ENCODE data around the gene C19orf18.
"Not testable (repeated sequence)": the region's sequence is repeated elsewhere in the genome, so short reads cannot be mapped to it uniquely, and the experiment has no call there.

The C19orf18 gene

DNA sequence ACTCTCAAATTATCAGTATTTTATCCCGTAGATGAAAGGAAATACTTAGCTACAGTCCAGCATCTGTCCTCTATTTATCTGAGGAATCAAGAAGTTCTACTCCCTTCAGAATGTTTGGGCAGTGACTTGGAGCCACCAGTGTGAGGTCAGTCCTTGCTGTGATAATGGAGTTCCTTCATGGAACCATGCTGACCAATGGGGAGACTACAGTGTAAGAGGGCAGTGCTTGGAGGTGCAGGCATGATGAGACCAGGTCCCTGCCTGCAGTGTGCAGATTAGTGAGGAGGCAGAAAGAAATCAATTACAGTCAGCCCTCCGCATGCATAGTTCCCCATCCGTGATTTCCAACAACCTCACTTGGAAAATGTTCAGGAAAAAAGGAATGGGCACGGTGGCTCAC, at the start of gene C19orf18:
C19orf18 (minus strand) TSS at position 101 of the 400 bp plus-strand sequence. CDS start 102 bp downstream, outside the sequence.
- DNase-seq, result no peak

DNA sequence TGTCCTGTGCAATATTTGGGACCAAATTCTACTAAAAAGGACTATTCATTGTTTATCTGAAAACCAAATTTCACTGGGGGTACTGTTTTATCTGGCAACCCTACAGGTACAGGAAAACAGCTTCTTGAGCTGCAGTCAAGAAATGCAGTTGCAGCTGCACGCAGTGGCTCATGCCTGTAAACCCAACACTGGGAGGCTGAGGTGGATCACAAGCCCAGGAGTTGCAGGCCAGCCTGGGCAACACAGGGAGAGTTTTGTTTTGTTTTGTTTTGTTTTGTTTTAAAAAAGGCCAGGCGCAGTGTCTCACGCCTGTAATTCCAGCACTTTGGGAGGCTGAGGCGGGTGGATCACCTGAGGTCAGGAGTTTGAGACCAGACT, 47.9 kb upstream of the C19orf18 start:
- DNase-seq, result no peak

DNA sequence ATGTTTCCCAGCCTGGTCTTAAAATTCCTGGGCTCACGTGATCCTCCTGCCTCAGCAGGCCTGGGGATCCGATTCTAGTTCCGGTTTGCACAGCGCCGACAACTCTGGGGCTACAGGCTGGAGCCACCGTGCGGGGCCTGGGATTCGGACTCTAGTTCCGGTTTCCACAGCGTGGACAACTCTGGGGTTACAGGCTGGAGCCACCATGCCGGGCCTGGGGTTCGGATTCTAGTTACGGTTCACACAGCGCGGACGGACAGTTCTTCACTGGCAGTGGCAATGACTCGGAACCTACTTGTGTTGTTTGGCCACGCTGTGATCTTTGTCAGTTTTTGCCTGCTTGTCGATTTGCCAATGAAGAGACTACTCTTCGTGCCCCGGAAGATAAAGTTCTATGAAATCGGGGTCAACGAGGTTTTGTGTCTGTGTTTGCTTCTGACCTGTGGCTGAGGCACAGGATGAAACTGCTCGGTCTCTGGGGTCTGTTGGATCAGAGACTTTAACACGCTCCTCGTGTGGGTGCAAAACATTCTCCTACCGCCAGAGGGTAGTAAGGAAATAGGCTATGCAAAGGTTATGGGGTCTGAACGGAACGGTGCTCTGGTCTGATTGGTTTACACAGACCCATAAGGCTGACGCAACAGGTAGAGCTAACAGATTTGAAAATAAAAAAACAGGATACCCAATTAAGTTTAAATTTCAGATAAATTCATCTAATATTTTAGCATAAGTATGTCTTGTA, 47.4 kb upstream of the C19orf18 start:
- DNase-seq, result peak; percentile 39

DNA sequence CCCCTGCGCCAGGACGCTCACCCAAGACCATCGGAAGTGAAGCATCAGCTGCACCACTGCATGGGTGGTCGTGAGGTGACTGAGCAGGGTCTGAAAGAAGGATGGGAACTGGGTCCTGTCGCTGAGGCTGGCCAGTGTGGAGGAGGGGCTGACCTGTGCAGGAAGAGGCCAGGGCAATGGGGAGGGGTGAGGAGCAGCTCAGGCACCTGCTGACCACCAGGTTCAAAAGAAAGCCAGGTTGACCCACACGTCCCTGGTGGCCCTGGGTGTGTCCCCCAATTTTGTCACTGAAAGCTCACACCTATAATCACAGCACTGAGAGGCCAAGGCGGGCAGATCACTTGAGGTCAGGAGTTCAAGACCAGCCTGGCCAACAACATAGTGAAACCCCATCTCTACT, 45.8 kb upstream of the C19orf18 start:
- DNase-seq, result no peak

DNA sequence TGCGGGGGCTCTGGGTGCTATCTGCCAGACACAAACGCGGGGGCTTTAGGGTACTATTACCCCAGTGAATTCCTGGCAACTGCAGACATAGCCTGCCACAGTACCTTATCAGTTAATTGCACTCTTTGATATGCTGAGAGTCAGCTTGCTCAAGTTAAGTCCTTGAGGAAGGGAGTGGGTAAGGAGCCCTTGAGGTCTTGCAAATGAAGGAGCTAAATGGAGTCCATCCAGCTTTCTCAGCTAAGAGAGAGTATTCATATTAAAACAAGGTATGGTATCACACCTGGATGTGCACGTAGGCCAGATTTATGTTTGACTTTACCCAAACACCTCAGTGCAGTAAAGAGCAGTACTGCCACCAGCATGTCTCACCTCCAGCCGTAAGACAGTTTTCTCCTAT, 39.8 kb upstream of the C19orf18 start:
- no peak for DNase-seq

DNA sequence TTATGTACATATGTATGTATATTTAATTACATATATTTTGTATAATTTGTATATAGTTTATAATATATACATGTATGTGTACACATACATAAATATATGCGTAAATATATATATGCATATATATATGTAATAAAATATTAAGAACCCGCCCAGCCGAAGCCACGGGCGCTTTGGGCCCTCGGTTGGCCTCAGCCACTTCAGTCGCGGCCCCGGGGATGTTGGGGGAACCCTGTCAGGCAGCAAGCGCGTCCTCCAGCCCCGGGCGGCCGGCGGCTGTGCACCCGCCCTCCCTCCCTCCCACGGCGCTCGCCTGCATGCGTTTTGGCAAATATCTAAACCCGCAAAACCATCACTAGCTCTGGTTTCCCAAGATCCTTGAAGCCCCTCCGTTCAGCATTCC, 36.2 kb upstream of the C19orf18 start:
- no peak for DNase-seq

DNA sequence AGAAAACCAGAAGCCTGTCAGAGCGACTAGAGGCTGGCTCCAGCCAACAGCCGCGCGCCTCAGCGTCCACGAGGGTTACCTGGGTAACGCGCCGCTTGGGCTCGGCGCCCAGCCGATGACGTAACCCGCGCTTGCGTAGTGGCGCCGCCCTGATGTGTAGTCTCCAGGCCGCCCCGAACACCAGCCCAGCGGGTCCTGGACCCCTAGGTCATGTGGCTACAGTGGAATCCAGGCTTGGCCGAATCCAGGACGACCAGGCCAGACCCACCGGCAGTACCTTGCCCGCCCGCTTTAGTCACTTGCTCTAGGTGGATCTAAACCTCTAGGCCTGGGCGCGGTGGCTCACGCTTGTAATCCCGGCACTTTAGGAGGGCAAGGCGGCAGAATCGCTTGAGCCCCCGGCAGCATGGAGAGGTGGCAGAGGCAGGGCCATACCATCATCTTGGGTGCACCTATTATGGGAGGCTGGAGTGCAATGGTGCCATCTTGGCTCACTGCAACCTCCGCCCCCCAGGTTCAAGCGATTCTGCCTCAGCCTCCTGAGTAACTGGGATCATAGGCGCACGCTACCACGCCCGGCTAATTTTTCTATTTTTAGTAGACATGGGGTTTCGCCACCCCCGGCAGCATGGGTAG, 35.5 kb upstream of the C19orf18 start:
- peak; percentile 57 for DNase-seq

DNA sequence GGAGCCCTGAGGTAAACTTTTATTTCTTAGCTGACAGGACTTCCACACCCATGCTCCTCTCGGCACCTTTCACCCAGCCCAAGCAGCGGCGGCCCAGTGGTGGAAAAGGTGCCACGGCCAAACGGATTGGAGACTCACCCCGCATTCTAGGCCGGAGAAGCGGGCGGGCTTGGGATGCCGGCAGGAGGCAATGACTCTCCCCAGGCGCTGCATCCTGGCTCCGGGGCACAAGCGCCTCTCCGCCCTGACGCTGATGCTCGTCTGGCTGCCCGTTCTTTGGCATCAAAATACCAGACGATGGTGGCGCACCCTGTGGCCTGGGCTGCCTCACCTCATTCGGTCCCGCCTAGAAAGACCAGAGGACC, 34.9 kb upstream of the C19orf18 start:
- DNase-seq, result no peak

DNA sequence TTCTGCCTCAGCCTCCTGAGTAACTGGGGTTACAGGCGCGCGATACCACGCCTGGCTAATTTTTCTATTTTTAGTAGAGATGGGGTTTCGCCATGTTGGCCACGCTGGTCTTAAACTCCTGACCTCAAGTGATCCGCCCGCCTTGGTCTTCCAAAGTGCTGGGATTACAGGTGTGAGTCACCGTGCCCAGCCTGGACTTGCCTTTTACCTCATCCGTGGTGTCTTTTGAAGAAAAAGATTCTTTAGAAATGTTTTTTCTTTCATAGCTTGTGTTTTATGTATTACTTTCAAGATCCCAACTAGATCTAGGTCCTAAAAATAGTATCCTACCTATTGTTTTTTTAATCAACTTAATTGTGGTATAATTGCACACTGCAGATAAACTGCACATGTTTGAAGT, 34.5 kb upstream of the C19orf18 start:
- DNase-seq, result not testable (repeated sequence)

DNA sequence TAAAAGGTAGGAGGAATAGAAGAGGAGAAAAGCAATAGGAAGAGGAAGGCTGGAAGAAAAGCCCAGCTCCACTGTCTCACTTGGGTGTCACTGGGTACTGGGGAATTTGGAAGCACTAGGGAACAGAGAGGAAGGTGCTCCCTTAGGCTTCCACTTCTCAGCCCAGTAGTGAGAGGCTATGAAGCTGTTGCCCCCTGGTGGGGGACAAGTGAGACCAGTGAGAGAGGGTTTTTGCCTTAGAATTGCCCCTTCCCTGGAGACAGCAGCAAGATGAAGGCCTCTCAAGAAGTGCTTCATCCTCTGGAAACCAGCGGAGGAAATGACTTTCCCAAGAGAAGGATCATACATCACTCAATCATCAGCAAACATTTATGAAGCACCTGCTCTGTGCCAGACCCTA, 33.0 kb upstream of the C19orf18 start:
- no peak for DNase-seq

DNA sequence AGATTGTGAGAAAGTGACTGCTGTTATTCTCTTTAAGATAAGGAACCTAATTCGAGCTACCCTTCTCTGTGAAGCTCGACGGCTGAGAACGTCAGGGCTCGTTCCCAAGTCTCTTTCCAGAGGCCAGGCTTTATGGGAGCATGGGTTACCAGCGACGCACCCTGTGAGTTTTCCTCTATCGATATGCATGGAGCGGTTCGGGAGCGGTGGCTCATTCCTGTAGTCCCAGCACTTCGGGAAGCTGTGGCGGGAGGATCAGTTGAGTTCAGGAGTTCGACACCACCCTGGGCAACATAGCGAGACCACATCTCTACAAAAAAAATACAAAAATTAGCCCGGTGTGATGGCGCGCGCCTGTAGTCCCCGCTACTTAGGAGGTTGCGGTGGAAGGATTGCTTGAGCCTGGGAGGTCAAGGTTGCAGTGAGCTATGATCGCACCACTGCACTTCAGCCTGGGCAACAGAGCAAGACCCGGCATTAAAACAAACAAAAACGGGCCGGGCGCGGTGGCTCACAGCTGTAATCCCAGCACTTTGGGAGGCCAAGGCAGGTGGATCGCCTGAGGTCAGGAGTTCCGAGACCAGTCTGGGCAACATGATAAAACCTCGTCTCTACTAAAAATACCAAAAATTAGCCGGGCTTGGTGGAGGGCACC, 29.0 kb upstream of the C19orf18 start:
- DNase-seq, result no peak

DNA sequence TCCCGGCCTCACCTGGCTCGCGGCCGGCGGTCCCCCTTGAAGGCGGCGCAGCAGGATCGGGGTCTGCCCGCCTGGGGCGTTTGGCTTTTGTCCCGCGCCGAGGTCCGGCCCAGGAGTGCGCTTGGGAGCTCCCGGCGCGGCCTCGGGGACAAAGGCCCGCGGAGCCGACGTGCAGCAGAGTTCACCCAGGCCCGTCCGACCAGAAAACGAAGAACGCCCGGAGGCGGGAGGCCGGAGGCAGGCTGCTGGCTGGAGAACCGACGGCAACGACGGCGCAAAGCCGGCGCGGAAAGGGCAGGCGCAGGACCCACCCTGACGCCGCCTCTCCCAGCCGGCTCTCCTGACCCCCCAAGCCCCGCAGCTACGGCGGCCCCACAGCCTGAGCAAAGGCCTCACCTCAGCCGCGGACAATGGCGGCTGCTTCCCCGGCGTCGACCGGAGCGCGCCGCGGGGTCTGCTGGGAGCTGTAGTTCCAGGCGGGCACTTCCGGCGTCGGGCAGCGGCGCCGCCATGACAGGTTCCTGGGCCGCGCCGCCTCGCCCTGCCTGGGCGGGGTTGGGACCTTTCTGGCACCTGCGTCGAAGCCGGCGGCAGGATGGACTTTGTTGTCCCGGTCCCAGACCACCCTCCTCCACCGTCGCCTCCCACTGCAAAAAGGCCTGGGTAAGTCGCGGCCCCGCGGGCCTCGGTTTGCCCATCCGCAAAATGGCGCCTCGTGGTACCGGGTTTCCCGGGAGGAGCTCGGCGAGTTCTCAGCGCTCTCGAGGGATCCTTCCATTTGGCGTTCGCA, 28.2 kb upstream of the C19orf18 start, which contains the start of gene ZNF606:
ZNF606 (minus strand) TSS at position 437 of the 790 bp plus-strand sequence. CDS start 1,501 bp downstream, outside the sequence.
- DNase-seq, result peak; percentile 82

DNA sequence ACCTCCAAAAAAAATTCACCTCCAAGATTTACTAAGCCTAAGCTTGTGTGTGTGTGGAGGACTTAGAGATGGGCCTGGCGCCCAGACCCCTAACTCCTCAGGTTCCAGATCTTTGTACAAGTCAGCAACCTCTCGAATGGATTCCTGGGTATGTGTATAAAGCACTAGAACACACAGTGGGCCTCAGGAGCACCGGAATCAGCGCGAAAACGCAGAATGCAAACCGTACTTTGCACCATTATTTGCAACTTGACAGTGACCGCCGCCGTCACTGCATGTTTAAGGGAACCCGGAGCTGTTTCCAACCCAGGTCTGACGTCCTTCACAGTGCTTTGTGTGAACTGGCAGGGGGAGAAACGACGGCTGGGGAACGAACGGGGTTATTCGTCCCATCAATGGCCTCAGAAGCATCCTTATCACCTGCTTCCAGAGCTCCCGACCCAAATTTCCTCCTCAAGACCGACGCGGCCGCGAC, 27.6 kb upstream of the C19orf18 start:
- no peak for DNase-seq

DNA sequence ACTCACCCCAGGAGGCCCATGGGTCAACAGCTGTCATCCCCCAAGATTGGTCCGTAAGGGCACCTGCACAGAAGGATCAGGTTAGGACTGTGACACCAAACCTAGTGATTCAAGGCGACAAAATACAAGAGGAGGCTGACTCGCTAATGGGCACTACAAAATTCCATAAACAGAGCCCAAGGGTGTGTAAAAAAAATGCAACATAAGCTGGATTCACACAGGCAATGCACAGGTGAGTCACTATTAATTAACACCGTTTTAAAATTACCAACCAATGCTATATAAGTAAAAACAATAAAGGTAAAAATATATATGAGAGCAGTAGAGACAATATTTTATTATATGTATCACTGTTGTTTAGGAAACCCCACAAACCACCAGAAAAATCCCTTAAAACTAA, 26.3 kb upstream of the C19orf18 start:
- DNase-seq, result no peak

DNA sequence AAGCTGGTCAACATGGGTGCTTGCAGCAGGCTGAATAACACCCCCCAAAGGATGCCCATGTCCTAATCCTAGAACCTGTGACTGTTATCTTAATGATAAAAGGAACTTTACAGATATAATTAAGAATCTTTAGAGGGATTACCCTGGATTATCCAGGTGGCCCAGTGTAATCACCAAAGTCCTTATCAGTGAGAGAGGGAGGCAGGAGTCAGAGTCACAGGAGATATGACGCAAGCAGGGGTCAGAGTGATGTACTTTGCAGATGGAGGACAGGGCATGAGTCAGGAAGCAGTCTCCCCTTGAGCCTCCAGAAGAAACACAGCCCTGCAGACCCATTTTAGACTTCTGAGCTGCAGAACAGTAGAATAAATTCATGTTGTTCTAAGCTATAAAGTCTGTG, 18.5 kb upstream of the C19orf18 start:
- DNase-seq, result no peak

DNA sequence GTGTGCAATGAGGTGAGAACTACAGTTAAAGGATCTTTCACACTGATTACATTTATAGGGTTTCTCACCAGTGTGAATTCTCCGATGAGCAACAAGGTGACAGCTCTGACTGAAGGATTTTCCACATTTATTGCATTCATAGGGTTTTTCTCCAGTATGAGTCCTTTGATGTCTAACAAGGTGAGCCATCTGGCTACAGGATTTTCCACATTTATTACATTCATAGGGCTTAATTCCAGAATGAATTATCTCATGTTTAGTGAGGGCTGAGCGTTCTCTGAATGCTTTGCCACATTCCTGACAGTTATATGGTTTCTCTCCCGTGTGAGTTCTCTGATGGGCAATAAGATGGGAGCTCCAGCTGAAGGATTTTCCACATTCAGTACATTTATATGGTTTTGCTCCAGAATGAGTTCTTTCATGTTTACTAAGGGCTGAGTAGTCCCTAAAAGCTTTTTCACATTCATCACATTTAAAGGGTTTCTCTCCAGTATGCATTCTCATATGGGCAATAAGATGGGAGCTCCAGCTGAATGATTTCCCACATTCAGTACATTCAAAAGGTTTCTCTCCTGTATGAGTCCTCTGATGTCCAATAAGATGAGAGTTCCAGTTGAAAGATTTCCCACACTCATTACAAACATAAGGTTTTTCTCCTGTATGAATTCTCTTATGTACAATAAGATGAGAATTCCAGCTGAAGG, 4.4 kb upstream of the C19orf18 start:
- no peak for DNase-seq

DNA sequence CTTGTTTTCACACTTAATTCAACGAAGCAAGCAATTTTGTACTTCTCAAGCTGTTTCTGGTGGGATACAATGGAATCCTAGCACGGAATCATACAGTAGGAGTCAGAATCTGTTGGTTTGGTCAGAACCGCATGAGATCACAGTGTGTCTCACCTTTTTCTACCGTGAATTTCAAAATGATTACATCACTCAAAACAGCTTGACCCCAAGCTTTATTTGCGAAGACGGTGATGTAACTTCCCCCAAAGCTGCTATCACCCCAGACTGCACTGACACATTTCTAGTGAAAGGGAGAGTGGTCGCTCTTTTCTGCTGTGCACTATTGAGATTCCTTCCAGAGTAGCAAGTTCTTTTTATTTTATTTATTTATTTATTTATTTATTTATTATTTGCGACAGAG, 9.6 kb downstream of the C19orf18 start:
- no peak for DNase-seq

DNA sequence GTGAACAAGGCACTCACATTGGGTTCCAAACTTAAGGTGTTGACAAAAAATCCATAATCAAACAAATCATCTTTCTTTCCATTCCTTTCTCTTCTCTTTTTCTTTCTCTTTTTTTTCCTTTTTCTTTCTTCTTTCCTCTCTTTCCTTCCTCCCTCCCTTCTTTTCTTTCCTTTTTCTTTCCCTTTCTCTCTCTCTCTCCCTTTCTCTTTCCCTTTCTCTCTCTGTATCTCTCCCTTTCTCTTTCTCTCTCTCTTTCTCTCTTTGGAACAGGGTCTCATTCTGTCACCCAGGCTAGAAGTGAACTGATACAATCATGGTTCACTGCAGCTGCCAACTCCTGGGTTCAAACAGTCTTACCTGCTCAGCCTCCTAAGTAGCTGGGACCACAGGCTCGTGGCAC, 12.5 kb downstream of the C19orf18 start:
- no peak for DNase-seq

DNA sequence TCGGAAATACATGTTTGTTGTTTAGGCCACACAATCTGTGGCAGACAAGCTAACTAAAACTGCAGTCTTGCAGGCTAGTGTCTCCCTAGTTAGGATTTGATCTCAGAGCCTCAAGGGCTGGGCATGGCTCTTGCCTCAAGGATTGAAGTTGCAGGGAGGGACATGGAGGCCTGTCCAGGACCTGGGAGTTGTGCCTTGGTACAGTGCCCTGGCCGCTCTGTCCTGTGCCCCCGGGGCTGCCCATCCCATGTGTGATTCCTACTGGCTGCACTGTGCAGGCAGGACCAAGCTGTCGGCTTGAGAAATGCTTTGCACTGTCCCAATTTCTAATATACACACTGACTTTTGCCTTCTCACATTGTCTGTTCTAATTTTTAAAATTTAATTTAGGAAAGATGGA, 19.3 kb downstream of the C19orf18 start:
- DNase-seq, result no peak

DNA sequence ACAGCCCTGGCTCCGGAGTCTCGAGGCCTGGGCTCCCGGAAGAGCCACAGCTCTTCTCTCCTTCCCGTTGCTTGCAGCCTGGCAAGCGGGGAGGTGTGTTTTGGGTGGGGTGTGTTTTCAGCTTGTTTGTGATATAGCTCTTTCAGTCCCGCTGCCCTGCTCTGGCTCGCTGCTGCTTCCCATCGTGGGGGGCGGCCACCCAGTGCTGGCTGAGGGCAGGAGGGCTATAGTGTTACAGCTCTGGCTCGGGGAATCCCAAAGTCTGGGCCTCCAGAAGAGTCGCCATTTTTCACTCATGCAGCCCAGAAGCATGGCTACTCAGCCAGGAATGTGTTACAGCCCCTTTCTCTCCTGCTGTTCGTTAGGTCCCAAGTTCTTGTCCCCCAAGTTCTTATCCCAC, 24.6 kb downstream of the C19orf18 start:
- no peak for DNase-seq

DNA sequence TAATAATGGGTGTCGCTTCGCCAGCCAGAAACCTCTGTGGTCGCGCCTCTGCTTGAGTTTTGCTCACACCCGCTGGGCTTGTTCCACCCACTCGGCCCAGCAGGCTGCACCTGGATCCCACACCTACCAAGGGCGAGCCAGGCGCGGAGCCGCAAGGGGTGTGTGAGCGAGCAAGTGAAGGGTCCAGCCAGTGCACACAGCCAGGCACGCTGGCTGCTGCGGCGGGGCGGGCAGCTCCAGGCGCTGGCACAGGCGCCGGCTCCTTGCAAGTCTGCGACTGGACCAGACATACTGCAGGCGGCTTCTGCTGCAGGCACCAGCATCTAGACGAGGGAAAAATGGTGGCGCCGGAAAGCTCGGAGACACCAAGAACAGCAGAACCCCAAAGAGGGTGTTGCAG, 25.0 kb downstream of the C19orf18 start:
- DNase-seq, result no peak

DNA sequence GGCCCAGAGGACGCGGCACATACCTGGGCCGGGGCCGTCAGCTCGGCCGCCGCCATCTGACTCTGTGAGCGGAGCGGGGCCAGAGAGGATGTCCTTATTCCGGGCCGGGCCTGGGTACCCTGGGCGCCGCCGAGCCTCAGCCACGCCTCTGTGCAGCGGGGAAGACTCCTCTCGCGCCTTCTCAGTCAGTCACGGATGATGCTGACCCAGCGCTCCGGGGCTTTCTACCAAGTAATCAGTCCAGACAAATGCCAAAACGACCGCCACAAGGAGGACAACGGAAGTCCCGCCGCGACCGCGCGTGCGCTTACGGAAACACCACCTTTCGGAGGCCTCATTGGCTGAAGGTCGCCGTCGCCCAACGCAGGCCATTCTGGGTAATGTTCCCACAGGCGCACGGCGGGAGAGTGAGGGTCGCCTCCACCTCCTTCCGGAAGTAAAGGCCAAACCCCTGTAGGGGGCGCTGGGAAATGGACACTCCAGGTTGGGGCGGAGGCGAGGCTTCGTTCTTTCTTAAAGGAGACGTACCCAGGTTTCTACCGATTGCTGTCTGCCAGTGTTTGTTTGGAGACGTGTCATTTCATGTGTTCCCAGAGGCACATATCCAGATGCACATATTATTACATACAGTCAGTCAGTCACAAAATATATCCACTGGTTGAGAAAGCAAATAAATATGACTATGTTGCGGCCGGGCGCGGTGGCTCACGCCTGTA, 26.8 kb downstream of the C19orf18 start, which contains the start of gene ZNF256:
ZNF256 (minus strand) TSS at position 288 of the 716 bp plus-strand sequence; CDS start at position 56, 232 bp downstream.
- DNase-seq, result peak; percentile 98

Data from NCI-H2029 (cell line).